ENCODE measurements around the gene USP5.

DNA sequence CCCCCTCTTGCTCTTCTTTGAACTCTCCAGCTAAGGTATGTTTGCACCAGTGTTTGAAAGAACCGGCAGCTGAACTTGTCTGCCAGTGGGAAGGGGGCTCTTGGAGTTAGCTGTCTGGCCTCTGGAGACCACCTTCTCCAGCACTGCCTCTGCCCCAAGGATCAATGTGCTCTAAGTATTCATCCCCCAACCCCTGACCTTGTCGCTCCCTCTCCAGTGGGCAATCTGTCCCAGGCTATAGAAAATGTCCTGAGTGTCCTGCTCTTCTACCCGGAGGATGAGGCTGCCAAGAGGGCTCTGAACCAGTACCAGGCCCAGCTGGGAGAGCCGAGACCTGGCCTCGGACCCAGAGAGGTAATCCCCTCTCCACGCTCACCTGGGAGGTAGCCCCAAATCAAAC, 21.0 kb upstream of the USP5 start:
- TF ChIP-seq POLR2AphosphoS5 (IDR thresholded peaks at IDR 0.05; ENCODE audit: low read depth, low read length) (no peak), SP1 (IDR thresholded peaks at IDR 0.05; ENCODE audit: low read depth, low read length) (no peak), ZNF274 (IDR thresholded peaks at IDR 0.05; ENCODE audit: borderline replicate concordance, extremely low read depth, low read length) (no peak), SP4 (IDR thresholded peaks at IDR 0.05; ENCODE audit: low read length) (no peak), HDAC2 (IDR thresholded peaks at IDR 0.05; ENCODE audit: borderline replicate concordance in 1 of 2, low read depth in 2 of 2, low read length in 2 of 2) (no peak), RAD21 (IDR thresholded peaks at IDR 0.05 in 1 of 2, conservative IDR thresholded peaks at IDR 0.05 in 1 of 2; ENCODE audit: low read depth in 2 of 2, low read length in 2 of 2) (no peak), CHD2 (IDR thresholded peaks at IDR 0.05; ENCODE audit: low read length) (no peak), POLR2A (IDR thresholded peaks at IDR 0.05; ENCODE audit: control extremely low read depth in 1 of 2, low read depth in 2 of 2, low read length in 2 of 2) (no peak), YY1 (IDR thresholded peaks at IDR 0.05; ENCODE audit: low read depth, low read length) (no peak), SUZ12 (IDR thresholded peaks at IDR 0.05; ENCODE audit: low read length) (no peak), SIX5 (IDR thresholded peaks at IDR 0.05; ENCODE audit: low read depth, low read length) (no peak)
- TF ChIP-seq, protein P1, sequence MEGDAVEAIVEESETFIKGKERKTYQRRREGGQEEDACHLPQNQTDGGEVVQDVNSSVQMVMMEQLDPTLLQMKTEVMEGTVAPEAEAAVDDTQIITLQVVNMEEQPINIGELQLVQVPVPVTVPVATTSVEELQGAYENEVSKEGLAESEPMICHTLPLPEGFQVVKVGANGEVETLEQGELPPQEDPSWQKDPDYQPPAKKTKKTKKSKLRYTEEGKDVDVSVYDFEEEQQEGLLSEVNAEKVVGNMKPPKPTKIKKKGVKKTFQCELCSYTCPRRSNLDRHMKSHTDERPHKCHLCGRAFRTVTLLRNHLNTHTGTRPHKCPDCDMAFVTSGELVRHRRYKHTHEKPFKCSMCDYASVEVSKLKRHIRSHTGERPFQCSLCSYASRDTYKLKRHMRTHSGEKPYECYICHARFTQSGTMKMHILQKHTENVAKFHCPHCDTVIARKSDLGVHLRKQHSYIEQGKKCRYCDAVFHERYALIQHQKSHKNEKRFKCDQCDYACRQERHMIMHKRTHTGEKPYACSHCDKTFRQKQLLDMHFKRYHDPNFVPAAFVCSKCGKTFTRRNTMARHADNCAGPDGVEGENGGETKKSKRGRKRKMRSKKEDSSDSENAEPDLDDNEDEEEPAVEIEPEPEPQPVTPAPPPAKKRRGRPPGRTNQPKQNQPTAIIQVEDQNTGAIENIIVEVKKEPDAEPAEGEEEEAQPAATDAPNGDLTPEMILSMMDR (IDR thresholded peaks at IDR 0.05; ENCODE audit: control extremely low read depth in 1 of 3, insufficient read depth in 1 of 3, low read depth in 1 of 3, low read length in 3 of 3): no peak
- TF ChIP-seq, protein P2, sequence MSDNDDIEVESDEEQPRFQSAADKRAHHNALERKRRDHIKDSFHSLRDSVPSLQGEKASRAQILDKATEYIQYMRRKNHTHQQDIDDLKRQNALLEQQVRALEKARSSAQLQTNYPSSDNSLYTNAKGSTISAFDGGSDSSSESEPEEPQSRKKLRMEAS (IDR thresholded peaks at IDR 0.05): no peak
- TF ChIP-seq, protein P3, sequence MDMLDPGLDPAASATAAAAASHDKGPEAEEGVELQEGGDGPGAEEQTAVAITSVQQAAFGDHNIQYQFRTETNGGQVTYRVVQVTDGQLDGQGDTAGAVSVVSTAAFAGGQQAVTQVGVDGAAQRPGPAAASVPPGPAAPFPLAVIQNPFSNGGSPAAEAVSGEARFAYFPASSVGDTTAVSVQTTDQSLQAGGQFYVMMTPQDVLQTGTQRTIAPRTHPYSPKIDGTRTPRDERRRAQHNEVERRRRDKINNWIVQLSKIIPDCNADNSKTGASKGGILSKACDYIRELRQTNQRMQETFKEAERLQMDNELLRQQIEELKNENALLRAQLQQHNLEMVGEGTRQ (IDR thresholded peaks at IDR 0.05; ENCODE audit: low read length): no peak

Data from H1 (cell line).